Measurements from ENCODE around the gene PLK5.

The PLK5 gene

DNA sequence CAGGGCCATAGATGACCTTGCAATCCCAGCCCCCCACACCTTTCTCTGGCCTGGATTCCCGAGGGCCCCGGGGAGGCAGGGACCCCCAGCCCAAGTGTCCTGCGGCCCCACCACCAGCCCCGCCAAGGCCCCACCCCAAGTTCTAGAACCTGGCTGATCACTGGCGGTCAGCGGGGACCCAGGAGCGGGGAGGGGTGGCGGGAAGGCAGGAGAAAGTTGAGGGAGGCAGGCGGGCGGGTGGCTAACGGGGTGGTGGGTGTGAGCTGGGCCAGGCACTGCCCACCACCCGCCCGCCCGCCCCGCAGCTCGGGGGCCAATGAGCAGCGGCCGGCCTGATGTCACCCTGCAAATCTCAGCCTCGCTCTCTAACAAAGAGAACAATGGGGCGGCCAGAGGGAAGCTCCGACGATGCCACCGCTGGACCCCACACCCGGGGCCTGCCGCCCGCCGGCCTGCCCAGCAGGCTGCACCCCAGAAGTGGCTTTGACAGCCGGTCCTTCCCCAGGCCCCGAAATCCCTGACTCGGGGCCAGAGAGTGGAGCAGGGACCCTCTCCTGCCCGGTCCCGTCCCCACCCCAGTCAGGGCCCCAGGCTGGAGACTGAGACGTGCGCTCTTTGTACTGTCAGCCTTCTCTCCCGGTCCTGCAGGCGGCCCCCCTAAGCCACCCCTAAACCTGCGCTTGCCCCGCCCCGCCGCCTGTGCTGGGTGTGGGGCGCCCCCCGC is 42.7 kb downstream of the PLK5 start:
- TF ChIP-seq CTCF (IDR thresholded peaks at IDR 0.05; ENCODE audit: low read depth, low read length): no peak
- peak overlapping the region; percentile 63 to 78 for H3K4me3 ChIP-seq (replicated peaks in 1 of 2; ENCODE audit: low read depth in 2 of 2, low read length in 2 of 2)
- peak; percentile 84 to 86 for DNase-seq (ENCODE audit: low read depth in 2 of 2)

DNA sequence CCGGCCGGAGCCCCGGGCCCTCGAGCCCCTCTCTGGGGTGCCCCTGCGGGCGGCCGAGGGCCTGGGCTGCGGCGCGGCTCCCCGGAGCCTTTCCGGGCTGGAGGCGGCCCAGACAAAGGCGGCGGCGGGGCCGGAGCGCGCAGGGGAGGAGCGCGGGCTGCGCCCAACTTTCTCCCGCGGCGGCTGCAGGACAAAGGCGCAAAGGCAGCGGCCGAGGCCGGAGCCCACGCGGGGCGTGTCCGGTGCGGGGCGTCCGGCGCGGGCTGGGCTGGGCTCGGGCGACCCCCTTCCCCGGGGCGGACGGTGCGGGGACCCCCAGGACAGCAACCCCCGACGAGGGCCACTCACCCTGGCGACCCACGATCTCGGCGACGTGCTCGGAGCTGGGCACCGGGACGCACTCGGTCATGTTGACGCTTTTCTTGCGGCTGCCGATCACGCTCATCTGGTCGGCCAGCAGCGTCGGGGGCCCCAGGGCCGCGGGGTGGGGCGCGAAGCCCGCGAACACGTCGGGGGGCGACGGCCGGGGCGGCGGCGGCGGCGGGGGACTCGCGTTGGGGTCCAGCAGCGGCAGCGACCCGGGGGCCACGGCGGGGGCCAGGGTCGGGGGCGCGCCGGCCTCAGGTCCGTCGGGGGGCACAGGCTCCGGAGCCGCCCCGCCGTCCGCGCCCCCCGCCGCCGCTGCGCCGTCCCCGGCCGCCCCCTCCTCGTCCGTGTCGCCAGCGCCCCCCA is 43.4 kb downstream of the PLK5 start:
- DNase-seq (ENCODE audit: low read depth in 2 of 2): peak in 1 of 2 donors; percentile 14
- no peak for TF ChIP-seq CTCF (IDR thresholded peaks at IDR 0.05; ENCODE audit: low read depth, low read length)
- peak overlapping the region; percentile 75 to 78 for H3K4me3 ChIP-seq (replicated peaks in 1 of 2; ENCODE audit: low read depth in 2 of 2, low read length in 2 of 2)

DNA sequence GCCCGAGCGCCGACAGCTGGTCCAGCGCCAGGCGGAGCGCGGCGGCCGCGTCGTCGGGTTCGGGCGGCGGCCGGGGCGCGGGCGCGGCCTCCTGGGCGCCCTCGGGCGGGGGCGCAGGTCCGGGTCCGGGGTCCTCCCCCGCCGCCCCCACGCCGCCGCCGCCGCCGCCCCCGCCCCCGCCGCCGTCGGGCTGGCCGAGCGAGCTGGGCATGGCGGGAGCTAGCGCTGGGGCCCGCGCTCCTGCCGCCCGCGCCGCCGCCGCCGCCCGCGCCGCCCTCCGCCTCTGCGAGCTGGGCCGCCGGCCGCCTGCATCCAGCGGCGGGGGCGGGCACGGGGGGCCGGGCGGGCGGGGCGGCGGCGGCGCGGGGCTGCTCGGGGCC is 44.0 kb downstream of the PLK5 start:
- no peak for DNase-seq (ENCODE audit: low read depth in 2 of 2)
- H3K4me3 ChIP-seq (replicated peaks in 1 of 2; ENCODE audit: low read depth in 2 of 2, low read length in 2 of 2): peak overlapping the region in 1 of 2 donors; percentile 78

DNA sequence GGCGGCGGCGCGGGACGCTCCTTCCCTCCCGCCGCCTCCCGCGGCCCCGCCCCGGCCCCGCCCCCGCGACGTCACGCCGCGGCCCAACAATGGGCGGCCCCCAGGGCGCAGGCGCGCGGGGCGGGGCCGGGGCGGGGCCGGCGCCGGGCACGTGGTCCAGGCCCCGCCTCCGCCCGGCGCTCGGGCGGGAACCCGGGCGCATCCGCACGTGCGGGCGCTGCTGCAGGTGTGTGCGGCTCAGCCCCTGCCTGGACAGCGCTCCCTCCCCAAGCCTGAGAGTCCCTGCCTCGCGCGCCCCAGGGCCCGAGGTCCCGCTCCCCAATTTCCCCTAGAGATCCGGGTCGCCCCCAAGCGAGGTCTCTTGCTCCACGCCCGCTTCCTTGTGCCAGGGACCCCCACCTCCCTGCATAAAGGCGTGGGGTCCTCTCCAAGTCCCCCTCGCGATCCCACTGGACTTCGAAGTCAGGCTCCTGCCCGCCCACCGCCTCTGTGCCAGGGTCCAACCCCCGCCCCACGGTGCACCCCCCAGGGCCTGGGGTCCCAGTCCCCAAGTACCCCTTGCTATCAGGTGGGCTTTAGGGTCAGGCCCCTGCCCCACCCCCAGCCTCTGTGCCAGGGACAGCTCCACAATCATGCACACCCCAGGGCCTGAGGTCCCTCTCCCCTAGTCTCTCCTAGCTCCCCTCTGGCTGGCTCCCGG is 44.6 kb downstream of the PLK5 start, which contains the start of gene MEX3D:
MEX3D (minus strand) TSS at position 6 of the 700 bp plus-strand sequence. CDS start 267 bp downstream, outside the sequence.
- peak; percentile 65 to 74 for DNase-seq (ENCODE audit: low read depth in 2 of 2)
- TF ChIP-seq CTCF (IDR thresholded peaks at IDR 0.05; ENCODE audit: low read depth, low read length): no peak
- peak within 1 kb of the TSS; percentile 75 to 78 for H3K4me3 ChIP-seq (replicated peaks in 1 of 2; ENCODE audit: low read depth in 2 of 2, low read length in 2 of 2)

More for the DNA sequence above, 44.0 kb downstream of the PLK5 start:
- TF ChIP-seq CTCF (IDR thresholded peaks at IDR 0.05; ENCODE audit: low read depth, low read length): no peak

DNA sequence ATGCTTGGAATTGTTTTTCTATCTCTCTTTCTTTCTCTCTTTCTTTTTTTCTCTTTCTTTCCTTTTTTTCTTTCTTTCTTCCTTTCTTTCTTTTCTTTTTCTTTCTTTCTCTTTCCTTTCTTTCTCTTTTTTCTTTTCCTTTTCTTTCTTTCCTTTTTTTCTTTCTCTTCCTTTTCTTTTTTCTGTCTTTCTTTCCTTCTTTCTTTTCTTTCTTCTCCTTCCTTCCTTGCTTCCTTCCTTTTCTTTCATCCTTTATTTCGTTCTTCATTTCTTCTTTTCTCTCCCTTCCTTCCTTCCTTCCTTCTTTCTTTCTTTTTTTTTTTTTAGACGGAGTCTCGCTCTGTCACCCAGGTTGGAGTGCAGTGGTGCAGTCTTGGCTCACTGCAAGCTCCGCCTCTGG is 46.1 kb downstream of the PLK5 start:
- no peak overlapping the region for H3K4me3 ChIP-seq (replicated peaks in 1 of 2; ENCODE audit: low read depth in 2 of 2, low read length in 2 of 2)
- TF ChIP-seq CTCF (IDR thresholded peaks at IDR 0.05; ENCODE audit: low read depth, low read length): no peak
- no peak for DNase-seq (ENCODE audit: low read depth in 2 of 2)

DNA sequence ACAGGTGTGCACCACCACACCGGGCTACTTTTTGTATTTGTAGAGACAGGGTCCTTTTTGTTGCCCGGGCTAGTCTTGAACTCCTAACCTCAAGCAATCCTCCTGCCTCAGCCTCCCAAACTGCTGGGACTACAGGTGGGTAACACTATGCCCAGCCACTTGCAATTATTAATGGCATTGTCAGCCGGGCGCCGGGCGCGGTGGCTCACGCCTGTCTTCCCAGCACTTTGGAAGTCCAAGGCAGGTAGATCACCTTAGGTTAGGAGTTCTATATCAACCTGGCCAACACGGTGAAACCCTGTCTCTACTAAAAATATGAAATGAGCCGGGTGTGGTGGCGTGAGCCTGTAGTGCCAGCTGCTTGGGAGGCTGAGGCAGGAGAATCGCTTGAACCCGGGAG is 47.0 kb downstream of the PLK5 start:
- no peak for TF ChIP-seq CTCF (IDR thresholded peaks at IDR 0.05; ENCODE audit: low read depth, low read length)
- no peak for DNase-seq (ENCODE audit: low read depth in 2 of 2)
- H3K4me3 ChIP-seq (replicated peaks in 1 of 2; ENCODE audit: low read depth in 2 of 2, low read length in 2 of 2): no peak overlapping the region

Measured in cardiac fibroblast (primary cell).